GM12874 (cell line): ENCODE measurements around the gene SLC23A2.

Source experiments
- TF ChIP-seq, protein P1 (sequence below): IDR thresholded peaks from 2 replicates; pipeline ENCODE4 v1.5.1; 2011; ENCODE audit warnings: low read depth, mild to moderate bottlenecking, control low read depth, low read length, moderate library complexity; ENCODE audit not compliant: insufficient read depth

The SLC23A2 gene

DNA sequence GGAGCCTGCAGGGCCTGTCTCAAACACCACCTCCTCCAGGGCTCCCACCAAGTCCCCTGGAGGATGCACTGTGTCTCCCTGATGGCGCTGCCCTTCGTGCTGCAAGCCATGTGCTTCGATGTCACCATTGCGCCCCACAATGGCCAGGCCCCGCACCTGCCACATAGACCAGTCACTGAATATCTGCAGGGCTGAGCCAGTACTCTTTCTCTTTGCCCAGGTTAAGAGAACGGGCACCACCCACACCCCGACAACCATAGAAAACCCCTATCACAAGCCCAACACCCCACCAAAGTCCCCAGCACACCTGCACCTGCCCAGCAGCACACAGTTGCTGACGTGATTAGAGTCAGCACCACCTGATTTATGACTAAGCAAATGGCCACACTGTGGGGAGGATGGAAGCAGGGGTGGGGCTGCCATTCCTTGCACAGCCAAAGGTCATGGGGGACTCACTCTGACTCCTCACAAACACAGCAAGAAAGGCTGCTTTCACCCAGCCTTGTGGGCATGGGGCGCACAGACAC lies 104.3 kb downstream of the SLC23A2 start:
- TF ChIP-seq, protein P1, sequence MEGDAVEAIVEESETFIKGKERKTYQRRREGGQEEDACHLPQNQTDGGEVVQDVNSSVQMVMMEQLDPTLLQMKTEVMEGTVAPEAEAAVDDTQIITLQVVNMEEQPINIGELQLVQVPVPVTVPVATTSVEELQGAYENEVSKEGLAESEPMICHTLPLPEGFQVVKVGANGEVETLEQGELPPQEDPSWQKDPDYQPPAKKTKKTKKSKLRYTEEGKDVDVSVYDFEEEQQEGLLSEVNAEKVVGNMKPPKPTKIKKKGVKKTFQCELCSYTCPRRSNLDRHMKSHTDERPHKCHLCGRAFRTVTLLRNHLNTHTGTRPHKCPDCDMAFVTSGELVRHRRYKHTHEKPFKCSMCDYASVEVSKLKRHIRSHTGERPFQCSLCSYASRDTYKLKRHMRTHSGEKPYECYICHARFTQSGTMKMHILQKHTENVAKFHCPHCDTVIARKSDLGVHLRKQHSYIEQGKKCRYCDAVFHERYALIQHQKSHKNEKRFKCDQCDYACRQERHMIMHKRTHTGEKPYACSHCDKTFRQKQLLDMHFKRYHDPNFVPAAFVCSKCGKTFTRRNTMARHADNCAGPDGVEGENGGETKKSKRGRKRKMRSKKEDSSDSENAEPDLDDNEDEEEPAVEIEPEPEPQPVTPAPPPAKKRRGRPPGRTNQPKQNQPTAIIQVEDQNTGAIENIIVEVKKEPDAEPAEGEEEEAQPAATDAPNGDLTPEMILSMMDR = no peak

DNA sequence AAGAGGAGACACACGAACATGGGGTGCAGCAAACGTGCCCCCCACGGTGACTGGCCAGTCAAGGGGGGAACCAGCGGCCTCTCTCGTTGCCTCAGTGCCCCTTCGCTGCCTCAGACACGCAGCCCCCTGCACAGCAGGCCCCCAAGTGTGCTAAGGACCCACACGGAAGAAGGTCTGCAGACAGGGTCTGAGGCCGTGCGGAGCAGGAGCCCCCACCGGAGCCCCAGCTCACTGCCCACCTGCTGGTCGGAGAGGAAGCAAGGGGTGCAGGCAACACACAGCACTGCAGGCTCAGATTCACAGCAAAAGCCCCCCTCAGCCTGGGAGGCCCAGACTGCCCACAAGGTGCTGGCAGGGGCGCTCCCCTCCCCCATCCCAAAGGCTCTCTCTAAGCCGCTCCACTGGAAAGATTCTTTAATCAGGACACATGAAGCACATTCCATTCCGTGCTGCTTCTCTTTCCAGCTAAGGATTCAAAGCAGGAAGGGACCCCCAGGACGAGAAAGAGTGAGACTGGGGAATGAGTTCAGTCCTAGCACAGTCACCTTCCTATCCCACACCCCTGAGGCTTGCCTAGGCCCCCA lies 105.1 kb downstream of the SLC23A2 start:
- TF ChIP-seq, protein P1 = no peak

DNA sequence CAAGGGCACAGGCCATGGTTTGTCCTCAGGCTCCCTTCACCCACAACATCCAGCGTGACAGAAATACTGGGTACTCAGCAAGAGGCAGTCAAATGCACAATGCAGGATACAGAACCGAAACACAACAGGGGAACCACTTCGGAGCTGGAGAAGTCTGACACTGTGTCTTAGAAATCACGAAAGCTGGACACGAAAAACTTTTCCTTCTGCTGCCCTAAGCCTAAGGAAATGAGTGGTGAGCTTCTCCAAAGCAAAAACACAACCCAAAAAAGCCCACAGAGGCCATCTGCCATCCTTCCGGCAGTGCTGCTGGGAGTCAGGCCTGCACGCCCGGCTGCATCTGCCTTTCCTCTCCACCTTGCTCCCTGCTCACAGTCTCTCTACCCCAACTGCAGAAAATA lies 106.3 kb downstream of the SLC23A2 start:
- TF ChIP-seq, protein P1 = no peak

DNA sequence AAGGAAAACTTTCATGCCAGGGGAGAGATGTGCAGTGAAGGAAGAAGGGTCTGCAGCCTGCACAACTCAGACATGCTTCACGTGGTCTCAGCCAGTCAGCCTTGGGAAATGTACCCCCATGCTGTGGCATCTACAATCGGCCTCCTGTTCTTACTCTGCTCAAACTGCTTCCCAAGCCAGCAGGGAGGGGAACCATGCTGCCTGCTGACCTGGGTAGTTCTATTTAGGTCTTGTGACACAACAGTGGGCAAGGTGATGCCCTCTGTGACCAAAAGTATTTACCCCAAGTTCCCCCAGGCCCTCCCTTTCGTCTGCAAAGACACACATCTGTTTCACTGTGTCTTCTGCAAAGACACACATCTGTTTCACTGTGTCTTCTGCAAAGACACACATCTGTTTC lies 106.9 kb downstream of the SLC23A2 start:
- TF ChIP-seq, protein P1 = no peak

DNA sequence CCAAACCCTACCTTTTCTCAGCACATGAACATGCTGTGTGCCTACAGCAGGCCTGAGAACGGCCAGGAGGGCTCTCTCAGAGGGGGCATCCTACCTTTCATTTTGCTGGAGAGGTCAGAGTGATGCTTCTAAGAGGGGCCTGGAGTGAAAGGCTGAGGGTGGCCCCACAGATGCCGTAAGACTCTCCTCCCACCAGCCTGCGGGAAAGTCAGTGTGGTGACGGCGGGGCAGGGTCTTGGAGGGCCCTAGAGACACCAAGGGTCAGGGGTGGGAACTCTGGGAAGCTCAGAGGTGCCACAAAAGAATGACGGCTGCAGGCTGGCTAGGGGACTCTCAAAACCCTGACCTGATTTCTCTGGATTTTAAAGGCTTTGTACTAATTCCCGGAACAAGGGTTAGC lies 107.6 kb downstream of the SLC23A2 start:
- TF ChIP-seq, protein P1 = no peak

DNA sequence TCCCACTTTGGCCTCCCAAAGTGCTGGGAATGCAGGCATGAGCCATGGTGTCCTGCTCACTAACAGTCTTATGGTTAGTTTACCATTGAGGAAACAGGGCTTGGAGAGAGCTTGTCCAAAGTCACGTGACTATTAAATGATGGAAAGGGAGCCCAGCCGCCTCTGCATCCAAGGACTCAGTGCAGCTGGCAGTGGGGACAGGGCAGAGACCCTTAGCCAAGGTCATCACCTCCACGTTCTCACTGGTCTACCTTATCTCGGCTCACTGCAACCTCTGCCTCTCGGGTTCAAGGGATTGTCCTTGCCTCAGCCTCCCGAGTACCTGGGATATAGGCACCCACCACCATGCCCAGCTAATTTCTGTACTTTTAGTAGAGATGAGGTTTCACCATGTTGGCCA lies 109.3 kb downstream of the SLC23A2 start:
- TF ChIP-seq, protein P1 = no peak

DNA sequence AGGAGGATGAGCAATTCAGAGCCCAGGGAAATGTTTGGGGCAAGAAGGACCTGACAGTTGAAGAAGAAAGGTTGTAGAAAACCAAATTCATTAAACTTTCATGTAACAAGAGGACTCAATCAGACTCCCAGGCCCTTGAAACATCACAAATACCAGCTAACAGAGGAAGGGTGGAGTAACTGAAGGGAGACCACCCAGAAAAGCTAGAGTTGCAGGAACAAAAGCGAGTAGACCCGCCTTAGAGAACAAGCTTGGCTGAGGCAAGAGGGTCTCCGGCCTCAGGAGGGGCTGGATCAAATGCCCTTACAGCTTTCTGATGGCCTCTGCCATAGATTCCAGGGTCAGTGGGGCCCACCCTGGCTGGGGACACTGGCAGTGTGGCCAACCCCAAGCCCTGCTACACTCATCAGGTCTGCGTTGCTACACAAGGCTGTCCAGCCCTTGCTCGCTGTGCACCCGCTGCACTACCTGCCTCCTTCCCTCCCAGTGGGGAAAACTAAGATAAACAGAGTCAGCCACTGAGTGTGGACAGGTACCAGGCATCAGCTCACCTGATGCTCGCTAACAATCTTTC lies 110.0 kb downstream of the SLC23A2 start:
- TF ChIP-seq, protein P1 = no peak
